G401 (cell line): ENCODE data around the gene SERPINB1. TPM values are rescaled to one million over a fixed set of nuclear protein-coding genes. Genes with fewer than 3 reads are reported as not detected.
"Not testable (repeated sequence)": the region's sequence is repeated elsewhere in the genome, so short reads cannot be mapped to it uniquely, and the experiment has no call there.

Experiments used
- DNase-seq: peaks from one replicate; pipeline ENCODE4 v3.0.0-alpha.2; 2015; ENCODE audit warnings: low spot score
- in situ Hi-C: cut with HindIII; loops from 2 replicates; pipeline ENCODE4 v1.10.0; 2016; ENCODE audit warnings: low sequenced_read_pairs, mixed read lengths
- total RNA-seq: library from RNA; depleted of rRNA; stranded (reverse); fragments of >200 nt; shearing (Covaris generic); gene quantifications from 2 replicates; pipeline ENCODE4 v1.2.3, GENCODE V29; 2014; rRNA removed

SERPINB1 gene
- 0.06 TPM in 1 of 2 replicates, not detected in the other for total RNA-seq

DNA sequence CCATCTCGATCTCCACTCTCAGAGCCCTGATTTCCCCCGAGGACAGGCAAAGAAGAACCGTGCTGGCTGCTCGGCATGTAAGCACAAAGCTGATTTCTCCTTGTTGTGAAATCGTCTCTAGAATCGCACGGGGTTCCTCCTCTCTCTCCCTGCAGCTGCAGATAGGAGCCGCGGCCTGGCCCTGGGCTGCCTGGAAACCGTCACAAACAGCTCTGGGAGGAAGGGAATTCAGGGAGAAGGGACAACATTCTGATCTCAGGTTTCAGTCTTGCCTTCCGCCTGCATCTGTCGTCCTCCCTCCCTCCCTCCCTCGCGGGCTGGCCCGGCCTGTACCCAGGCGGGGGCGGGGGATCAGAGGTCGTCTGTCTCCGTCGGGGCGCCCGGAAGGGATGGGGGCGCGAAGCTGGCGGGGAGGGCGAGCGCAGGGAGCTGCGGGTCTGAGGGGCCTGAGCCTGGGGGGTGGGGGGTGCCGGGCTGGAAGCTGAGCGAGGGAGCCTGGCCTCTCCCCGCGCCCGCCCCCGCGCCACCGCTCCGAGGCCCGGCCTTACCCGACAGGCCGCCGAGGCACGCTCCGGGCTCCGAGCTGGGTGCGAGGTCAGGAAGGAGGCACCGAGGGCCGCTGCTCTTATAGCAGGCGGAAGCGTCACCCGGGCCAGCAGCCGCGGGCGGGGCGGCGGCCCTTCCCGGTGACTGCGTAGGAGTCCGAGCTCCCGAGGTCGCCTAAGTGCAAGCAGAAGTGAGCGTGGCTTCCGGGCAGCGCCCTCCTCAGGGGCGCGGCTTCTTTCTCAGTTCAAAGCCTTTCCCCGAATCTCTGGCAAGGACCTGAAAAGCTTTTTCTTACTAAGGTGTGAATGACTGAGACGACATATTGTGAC lies at the start of gene SERPINB1:
SERPINB1 (minus strand) TSS at position 600 of the 875 bp plus-strand sequence. CDS start 1,277 bp downstream, outside the sequence.
- in situ Hi-C loops: no loop called here
- peak; percentile 60 for DNase-seq

- DNase-seq: no peak
- in situ Hi-C loops: no loop called here
Observed at GRCh38 chr6:2890976-2891767, 49.5 kb upstream of the SERPINB1 start.

DNA sequence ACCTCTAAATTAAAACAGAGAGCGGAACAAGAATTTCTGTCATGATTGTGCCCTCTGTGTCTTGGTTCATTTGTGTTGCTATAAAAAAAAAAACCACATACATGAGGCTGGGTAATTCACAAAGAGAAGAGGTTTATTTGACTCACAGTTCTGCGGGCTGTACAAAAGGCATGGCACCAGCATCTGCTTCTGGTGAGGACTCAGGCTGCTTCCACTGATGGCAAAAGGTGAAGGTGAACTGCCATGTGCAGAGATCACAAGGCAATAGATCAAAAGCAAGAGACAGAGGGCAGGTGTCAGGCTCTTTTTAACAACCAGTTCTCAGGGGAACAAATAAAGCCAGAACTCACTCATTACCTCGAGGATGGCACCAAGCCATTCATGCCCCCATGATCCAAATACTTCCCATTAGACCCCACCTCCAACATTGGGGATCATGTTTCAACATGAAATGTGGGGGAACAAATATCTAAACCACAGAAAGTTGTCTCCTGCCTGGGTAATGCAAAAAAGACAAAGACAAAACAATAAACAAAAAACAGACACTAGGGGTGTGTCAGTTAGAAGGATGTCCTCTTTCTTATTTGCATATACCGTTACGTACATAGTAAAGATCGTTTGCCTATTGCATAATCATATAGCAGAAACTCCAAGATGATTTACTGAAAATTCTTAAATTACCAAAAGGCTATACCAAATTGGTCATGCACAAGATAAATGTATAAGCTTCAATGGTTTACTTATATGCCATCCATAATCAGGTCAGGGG lies 44.5 kb upstream of the SERPINB1 start:
- DNase-seq: no peak
- in situ Hi-C loops: no loop called here

- in situ Hi-C loops: no loop called here
- DNase-seq: no peak
Observed at GRCh38 chr6:2884804-2885203, 43.1 kb upstream of the SERPINB1 start.

DNA sequence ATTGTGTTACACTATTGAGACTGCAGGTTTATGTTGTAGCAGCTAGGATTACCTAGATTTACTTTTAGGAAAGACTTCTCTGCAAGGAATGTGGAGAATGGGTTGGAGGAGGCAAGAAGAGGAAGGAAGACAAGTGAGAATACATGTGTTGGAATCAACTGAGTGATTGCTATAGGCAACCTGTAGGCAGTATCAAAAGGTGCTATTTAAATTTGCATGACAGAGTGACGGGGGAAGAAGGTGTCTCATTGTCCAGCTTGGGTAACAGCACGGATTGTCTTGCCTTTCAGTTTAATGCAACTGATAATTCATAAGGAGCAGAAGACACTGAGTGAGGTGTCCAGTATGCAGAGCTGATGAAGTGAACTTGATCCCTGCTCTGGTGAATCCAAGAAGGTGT lies 42.0 kb upstream of the SERPINB1 start:
- no peak for DNase-seq
- in situ Hi-C loops: no loop called here

GRCh38 chr6:2881423-2881822 lies 39.8 kb upstream of the SERPINB1 start:
- no peak for DNase-seq
- in situ Hi-C loops: no loop called here

DNA sequence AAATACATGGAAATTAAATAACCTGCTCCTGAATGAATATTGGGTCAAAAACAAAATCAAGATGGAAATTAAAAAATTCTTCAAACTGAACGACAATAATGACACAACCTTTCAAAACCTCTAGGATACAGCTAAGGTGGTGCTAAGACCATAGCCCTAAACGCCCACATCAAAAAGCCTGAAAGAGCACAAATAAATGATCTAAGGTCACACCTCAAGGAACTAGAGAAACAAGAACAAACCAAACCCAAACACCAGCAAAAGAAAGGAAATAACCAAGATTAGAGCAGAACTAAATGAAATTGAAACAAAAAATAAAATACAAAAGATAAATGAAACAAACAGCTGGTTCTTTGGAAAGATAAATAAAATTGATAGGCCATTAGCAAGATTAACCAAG lies 38.5 kb upstream of the SERPINB1 start:
- in situ Hi-C loops, DNase-seq: not testable (repeated sequence)

DNA sequence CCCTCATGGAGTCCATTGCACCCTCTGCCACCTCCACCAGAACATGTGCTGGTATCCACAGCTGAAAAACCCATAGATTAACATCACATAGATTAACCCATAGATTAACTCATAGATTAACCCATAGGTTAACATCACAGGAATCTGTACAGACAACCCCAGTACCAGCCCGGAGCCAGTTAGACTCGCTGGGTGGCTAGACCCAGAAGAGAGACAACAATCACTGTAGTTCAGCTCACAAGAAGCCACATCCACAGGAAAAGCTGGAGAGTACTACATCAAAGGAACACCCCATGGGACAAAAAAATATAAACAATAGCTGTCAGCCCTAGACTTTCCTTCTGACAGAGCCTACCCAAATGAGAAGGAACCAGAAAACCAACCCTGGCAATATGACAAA lies 36.3 kb upstream of the SERPINB1 start:
- in situ Hi-C loops: no loop called here
- no peak for DNase-seq

DNA sequence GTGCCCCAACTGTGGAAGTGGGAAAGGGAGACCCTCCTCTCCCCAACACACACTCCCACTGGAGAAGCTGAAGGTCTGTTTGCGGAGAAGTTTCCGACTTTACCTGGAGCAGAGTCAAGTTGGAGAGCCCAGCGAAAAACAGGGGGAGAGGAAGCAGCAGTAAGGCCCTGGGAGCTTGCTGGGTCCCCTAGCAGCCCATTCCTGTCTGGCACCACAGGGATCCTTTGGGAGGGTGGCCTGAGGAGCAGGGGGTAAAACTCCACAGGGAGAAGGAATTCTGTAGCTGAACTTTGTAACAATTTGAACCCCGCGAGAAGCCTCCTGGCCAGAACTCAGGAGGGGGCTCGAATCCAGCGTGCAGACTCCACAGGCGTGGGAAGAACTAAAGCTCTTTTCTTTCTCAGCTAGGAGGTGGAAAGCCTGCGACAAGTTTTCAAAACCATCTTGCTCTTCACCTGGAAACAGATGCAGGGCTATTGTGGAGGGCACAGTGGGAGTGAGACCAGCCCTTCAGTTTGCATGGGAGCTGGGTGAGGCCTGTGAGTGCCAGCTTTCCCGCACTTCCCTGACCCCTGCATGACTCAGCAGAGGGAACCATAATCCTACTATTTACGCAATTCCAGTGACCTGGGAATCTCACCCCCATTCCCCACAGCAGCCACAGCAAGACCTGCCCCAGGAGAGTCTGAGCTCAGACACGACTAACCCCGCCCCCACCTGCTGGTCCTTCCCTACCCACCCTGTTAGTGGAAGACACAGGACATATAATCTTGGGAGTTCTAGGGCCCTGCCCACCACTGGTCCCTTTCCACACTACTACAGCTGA lies 35.6 kb upstream of the SERPINB1 start:
- in situ Hi-C loops: no loop called here
- DNase-seq: no peak

DNA sequence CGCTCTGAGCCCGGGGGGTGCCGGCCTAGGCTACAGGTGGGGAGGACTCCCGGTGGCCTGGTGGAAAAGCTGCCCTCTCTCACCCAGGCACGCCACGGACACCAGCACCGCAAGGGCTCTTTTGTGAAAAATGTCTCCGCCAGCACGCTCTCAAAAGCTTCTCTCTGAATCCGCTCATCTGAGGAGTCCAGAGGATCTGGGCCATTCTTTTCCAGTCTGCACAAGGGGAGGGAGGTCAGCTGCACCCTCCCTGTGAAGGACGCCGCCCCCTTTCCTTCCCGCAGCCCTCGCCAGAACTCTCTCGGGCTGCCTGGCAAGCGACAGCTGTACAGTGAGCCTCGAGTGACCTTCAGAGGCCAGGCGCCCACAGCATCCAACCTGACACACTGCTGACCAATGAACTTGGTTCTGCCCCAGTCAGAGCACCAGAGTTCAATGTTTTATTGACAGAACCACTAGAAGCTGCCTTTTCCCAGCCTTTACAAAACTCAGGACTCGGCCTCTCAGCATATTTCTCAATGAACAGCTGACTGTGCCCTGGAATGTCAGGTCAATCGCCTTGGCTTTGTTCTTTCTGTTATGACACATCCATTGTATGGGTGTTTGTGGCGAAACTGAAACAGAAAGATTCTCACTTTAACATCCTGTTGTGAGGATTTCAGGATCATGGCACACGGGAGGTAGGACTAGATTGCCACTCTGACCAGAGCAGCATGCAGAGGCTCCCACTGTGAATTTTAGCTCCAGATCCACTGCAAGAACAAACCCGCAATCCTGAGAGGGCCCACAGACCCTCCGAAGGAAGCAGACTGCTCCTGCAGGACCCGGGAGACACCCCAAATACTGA lies 34.8 kb upstream of the SERPINB1 start:
- in situ Hi-C loops: no loop called here
- DNase-seq: peak; percentile 67

- DNase-seq: peak; percentile 63
- in situ Hi-C loops: no loop called here
Observed at GRCh38 chr6:2875359-2876191, 33.9 kb upstream of the SERPINB1 start.

DNA sequence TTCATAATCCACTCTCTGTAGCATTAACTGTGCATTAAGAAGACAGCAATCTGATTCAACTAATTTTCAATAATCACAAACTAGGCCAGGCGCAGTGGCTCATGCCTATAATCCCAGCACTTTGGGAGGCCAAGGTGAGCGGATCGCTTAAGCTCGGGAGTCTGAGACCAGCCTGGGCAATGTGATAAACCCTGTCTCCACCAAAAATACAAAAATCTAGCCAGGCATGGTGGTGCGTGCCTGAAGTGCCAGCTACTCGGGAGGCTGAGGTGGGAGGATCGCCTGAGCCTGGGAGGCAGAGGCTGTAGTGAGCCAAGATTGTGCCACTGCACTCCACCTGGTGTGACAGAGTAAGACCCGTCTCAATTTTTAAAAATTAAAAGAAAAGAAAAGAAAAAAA lies 32.0 kb upstream of the SERPINB1 start:
- in situ Hi-C loops: no loop called here
- no peak for DNase-seq

GRCh38 chr6:2872423-2873358 lies 31.0 kb upstream of the SERPINB1 start:
- no peak for DNase-seq
- in situ Hi-C loops: no loop called here

DNA sequence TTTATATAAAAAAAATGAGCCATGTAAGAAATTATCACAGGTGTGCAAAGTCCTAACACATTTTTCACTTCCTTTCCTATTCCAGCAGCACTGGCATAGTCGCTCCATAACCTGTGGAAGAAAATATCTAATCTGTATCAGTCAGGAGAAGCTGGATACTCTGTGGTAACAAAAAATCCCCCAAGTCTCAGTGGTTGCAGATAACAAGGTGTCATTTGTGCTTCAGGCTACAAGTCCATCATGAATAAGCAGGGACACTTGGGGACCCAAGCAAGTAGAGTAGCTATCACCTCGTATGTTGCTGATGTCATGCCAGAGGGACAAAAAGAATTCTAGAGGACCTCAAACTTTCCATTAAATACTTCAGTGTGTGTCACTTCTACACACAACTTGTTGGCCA lies 30.3 kb upstream of the SERPINB1 start:
- in situ Hi-C loops: no loop called here
- no peak for DNase-seq

GRCh38 chr6:2871102-2871501 lies 29.4 kb upstream of the SERPINB1 start:
- no peak for DNase-seq

DNA sequence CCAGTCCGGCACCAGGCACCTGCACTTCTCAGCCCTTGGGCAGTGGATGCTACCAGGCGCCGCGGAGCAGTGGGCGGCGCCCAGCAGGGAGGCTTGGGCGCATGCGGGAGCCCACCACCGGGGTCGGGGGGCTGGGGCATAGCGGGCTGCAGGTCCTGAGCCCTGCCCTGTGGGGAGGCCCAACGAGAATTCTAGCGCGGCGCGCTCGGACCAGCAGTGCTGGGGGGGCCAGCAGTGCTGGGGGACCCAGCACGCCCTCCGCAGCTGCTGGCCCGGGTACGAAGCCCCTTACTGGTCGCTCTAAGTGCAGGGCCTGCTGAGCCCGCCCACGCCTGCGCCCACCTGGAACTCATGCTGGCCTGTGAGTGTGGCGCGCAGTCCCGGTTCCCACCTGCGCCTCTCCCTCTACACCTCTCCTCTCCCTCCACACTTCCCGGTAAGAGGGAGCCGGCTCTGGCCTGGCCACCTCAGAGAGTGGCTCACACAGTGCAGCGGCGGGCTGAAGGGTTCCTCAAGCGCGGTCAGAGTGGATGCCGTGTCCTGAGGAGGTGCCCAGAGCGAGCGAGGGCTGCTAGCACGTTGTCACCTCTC lies 28.5 kb upstream of the SERPINB1 start:
- in situ Hi-C loops: no loop called here
- no peak for DNase-seq

More at GRCh38 chr6:2871102-2871501, 29.4 kb upstream of the SERPINB1 start:
- in situ Hi-C loops: no loop called here
